ENCODE measurements around the gene SMIM29.
A peak's percentile ranks its signal among the peaks of the same experiment; 100 is the strongest.

SMIM29 gene

DNA sequence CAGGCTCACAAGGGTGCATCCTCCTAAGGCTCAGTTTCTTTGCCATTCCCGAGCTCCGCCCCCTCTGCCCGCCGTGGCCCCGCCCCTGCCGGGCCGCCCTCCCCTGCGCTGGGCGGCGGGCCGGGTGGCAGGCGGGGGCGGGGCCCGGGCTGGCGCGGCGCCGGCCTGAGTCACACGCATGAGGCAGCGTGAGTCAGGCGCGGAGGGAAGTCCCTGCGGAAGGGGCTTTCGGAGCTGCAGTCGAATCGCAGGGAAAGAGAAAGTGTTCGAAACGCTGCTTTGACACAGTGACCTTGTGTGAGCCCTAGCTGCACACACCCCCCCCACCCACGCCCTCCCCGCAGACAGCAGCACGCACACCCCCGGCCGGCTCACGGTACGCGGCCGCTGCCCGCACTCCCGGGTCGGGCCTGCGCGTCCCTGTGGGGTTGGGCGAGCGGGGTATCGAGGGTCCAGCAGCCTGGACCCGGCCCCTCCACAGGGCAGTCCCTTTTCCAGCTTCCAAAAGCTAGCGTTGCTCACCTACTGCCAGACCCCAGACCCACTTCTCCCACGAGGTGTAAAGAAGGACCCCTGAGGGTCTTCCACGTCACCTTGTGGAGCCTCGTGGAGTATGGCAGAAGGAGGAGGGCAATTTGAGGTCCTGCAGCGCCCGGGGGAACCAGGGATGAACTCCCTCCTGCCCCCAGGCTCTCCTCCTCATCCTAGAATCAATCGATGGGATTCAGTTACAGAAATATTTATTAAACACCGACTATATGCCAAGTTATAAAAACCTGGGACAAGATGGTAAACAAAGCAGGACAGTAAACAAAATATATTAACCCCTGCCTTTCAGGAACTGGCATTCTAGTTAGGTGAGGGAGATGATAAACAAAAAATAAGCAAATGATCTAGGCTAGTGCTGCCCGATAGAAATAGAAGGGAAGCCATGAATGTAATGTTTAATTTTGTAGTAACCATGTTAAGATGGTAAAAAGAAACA, 24.6 kb downstream of the SMIM29 start:
- DNase-seq: peak; percentile 93

DNA sequence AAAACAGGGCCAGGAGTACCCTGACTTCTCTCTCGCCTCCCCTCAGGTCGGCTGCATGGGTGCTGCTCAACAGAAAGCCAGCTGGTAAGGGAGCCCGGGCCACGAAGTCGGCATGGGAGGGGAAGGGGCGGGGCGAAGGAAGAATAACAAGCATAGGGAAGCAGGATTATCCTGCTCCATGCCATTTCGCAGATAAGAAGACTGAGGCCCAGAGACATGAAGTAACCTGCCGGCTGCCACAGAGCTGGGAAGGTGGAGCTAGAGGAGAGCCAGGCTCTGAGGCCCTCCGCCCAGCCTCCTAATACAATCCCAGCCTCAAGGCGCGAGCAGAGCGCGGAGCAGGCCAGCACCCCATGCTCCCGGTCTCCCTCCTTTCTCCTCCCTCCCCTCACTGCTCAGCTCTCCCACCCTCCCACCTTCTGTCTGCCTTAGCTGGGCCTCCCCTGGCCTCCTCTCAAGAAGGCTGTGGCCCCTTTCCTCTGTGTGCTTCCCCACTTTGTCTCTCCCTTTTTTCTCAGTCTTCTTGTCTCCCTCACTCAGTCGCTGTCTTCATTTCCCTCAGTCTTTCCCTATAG, 25.3 kb downstream of the SMIM29 start:
- no peak for DNase-seq

GRCh38 chr6:34218691-34219090, 30.1 kb downstream of the SMIM29 start:
- no peak for DNase-seq

DNA sequence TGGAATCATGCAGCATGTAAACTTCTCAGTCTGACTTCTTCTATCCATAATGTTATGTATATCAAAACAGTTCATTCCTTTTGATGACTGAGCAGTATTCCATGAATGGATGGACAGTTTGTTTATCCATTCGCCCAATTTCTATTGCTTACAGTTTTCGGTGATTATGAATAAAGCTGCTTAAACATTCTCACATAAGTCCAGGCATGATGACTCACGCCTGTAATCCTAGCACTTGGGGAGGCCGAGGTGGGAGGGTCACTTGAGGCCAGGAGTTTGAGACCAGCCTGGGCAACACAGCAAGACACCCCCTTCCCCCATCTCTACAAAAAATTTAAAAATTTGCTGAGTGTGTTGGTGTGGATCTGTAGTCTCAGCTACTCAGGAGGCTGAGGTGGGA, 35.0 kb downstream of the SMIM29 start:
- peak; percentile 76 for DNase-seq

- DNase-seq: no peak
Measured at GRCh38 chr6:34207695-34208443, 40.9 kb downstream of the SMIM29 start.

DNA sequence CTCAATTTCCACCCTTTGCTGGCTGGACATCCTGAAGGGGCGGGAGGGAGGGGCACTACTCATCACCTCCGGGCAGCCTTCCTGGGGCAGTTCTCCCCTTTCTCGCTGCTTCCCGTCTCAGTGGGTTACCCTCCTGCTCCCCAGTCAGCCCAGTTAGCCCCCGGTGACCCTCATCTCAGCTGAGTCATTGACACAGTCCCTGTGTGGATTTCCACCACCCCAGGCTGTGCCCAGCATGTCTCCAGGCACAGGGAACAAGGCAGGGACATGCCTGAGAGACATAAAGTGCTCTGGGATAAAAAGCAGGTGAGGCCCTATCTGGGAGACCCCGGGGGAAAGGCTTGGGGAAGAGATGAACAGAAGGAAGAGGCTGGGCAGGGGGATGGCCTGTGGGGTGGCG, 42.1 kb downstream of the SMIM29 start:
- DNase-seq: no peak

DNA sequence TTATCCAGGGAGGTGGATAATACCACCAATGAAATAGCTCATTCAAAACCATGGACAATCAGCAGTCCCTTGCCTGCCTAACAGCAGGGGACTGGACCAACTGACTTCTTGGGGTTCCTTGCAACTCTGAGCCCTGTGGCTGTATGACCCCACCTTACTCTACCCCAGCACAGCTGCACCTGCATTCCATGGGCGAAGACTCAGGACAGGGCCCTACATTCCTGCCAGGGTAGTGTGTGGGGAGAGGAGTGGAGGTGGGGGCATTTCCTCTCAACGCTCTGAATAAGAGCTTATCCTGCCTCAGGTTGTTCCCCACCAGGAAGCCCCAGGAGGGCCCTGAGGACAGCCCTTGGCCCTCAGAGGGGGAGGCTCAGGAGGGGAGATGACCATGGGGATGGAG, 42.9 kb downstream of the SMIM29 start:
- no peak for DNase-seq

GRCh38 chr6:34205466-34205865, 43.3 kb downstream of the SMIM29 start:
- DNase-seq: no peak

DNA sequence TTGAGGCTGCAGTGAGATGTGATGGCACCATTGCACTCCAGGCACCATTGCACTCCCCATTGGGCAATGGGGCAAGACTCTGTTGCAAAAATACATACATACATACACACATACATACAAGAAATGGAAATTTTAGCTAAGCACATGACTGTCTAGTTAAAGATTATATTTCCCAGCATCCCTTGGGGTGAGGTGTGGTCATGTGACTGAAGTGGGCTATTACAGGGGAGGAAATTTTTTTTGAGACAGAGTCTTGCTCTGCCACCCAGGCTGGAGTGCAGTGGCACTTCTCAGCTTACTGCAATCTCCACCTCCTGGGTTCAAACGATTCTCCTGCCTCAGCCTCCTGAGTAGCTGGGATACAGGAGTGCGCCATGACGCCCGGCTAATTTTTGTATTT, 44.1 kb downstream of the SMIM29 start:
- DNase-seq: no peak

GRCh38 chr6:34202329-34203201, 46.2 kb downstream of the SMIM29 start:
- no peak for DNase-seq

GRCh38 chr6:34201455-34202107, 47.2 kb downstream of the SMIM29 start:
- DNase-seq: no peak

DNA sequence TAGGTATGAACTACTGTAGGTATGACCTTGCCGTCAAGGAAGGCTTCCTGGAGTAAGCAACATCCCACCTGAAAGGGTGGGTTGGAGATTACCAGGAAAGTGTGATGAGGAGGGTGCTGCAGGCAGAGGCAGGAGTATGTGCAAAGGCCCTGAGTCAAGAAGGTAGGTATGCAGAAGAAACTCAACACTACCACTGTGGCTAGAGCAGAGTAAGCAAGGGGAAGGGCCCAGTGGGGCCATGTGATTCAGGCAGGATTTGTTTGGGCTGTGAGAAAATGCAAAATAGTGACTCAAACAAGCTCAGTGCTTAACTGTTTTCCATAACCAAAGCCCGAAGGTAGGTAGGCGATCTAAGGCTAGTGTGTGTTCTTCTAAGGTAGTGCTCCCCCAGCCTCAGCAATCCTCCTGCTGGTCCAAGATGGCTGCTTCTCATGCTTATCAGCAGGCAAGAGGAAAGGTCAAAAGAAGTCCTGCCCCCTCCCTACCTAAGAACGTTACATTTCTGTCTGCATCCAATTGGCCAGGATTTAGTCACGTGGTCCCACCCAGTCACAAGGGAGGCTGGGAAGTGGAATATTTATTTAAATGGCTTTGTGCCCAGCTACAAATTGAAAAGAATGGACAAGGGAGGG, 48.4 kb downstream of the SMIM29 start:
- DNase-seq: no peak

- DNase-seq: no peak
Measured at GRCh38 chr6:34196833-34197195, 52.0 kb downstream of the SMIM29 start.
